Measurements from ENCODE around the gene KRTAP1-5. TPM values are rescaled to one million over a fixed set of nuclear protein-coding genes. Genes with fewer than 3 reads are reported as not detected.
"Not testable (repeated sequence)": the region's sequence is repeated elsewhere in the genome, so short reads cannot be mapped to it uniquely, and the experiment has no call there.

Gene KRTAP1-5
- total RNA-seq, 4 donors from 2014 or later = not detected

DNA sequence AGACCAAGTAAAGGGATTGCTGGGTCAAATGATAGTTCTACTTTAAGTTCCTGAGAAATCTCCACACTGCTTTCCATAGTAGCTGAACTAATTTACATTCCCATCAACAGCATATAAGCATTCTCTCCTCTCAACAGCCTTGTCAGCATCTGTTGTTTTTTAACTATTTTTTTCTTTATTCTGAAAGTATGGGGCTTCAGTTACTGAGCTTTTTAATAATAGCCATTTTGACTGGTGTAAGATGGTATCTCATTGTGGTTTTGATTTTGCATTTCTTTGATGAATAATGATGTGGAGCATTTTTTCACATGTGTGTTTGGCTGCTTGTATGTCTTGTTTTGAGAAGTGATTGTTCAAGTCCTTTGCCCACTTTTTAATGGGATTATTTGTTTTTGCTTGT lies 25.6 kb upstream of the KRTAP1-5 start:
- H3K4me1 ChIP-seq = no peaks in the 10 kb centered on the region
- no peak for DNase-seq
- no peak for TF ChIP-seq POLR2A (IDR thresholded peaks at IDR 0.05)
- TF ChIP-seq, protein P1, sequence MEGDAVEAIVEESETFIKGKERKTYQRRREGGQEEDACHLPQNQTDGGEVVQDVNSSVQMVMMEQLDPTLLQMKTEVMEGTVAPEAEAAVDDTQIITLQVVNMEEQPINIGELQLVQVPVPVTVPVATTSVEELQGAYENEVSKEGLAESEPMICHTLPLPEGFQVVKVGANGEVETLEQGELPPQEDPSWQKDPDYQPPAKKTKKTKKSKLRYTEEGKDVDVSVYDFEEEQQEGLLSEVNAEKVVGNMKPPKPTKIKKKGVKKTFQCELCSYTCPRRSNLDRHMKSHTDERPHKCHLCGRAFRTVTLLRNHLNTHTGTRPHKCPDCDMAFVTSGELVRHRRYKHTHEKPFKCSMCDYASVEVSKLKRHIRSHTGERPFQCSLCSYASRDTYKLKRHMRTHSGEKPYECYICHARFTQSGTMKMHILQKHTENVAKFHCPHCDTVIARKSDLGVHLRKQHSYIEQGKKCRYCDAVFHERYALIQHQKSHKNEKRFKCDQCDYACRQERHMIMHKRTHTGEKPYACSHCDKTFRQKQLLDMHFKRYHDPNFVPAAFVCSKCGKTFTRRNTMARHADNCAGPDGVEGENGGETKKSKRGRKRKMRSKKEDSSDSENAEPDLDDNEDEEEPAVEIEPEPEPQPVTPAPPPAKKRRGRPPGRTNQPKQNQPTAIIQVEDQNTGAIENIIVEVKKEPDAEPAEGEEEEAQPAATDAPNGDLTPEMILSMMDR (IDR thresholded peaks at IDR 0.05) = no peak
- H3K36me3 ChIP-seq = no peaks in the 10 kb centered on the region
- no peak overlapping the region for H3K4me3 ChIP-seq
- H3K27me3 ChIP-seq = peaks cover 0 to 6% of the 10 kb centered on the region in 2 donors
- no peaks in the 10 kb centered on the region for H3K9me3 ChIP-seq
- H3K27ac ChIP-seq = no peak overlapping the region

DNA sequence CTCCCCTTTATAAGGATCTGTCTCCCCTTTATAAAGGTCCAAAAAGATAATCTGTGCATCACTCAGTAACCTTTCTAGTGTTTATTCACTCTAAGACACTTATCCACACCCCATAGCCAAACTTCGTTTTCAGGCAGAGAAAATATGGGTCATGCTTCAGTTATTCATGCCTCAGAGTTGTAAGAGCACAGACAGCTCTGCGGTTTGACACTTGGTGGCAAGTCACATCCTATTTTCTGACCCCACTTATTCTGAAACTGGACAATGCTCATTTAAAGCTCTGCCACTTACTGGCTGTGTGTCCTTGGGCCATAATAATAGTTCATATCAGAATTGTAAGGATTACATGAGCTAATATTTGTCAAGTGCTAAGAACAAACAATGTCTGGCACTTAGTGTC lies 22.1 kb upstream of the KRTAP1-5 start:
- Histone ChIP-seq H3K4me3 (no peak overlapping the region), H3K9me3 (no peaks in the 10 kb centered on the region), H3K36me3 (no peaks in the 10 kb centered on the region), H3K4me1 (no peaks in the 10 kb centered on the region), H3K27ac (no peak overlapping the region), H3K27me3 (peaks cover 0 to 6% of the 10 kb centered on the region in 2 donors)
- no peak for DNase-seq
- TF ChIP-seq POLR2A (IDR thresholded peaks at IDR 0.05) = no peak
- TF ChIP-seq, protein P1 (IDR thresholded peaks at IDR 0.05) = no peak

GRCh38 chr17:41048441-41048840 lies 21.4 kb upstream of the KRTAP1-5 start:
- no peaks in the 10 kb centered on the region for H3K4me1 ChIP-seq
- no peaks in the 10 kb centered on the region for H3K36me3 ChIP-seq
- no peak overlapping the region for H3K4me3 ChIP-seq
- H3K9me3 ChIP-seq = no peaks in the 10 kb centered on the region
- no peak for DNase-seq
- TF ChIP-seq, protein P1 (IDR thresholded peaks at IDR 0.05) = no peak
- TF ChIP-seq POLR2A (IDR thresholded peaks at IDR 0.05) = no peak
- H3K27me3 ChIP-seq = peaks cover 0 to 6% of the 10 kb centered on the region in 2 donors
- no peak overlapping the region for H3K27ac ChIP-seq

DNA sequence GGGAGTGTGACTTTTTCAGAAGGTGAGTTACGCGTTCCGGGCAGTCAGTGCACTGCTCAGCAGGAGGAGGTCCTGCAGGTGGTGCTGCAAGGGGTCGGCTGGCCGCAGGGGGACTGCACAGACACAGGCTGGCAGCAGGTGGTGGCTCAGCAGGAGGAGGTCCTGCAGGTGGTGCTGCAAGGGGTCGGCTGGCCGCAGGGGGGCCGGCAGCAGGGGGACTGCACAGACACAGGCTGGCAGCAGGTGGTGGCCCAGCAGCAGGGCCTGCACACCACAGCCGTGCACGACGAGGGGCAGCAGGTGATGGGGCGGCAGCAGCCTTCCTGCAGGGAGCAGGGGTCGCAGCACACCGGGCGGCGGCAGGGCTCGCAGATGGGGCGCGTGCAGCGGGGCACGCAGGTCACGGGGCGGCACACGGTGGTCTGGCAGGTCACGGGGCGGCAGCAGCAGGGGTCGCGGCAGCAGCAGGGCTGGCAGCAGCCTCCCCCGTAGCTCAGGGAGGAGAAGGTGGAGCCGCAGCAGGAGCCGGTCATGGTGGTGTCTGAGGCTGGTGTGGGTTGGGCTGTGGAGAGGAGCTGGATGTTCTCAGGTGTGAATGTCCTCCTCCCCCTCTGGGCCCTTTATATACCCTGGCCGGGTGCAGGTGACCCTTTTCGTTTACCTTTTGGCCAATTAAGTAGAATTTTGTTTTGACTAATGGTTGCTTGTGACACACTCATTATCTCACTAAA lies 19.9 kb upstream of the KRTAP1-5 start, which contains the start of gene KRTAP2-1:
Gene KRTAP2-1 (minus strand): TSS at position 582 of the 731 bp plus-strand sequence. CDS start 49 bp downstream, at position 533.
- H3K36me3 ChIP-seq, DNase-seq, H3K27ac ChIP-seq, H3K4me1 ChIP-seq, H3K9me3 ChIP-seq, H3K4me3 ChIP-seq, H3K27me3 ChIP-seq: not testable (repeated sequence)

- no peak overlapping the region for H3K4me3 ChIP-seq
- H3K4me1 ChIP-seq = no peaks in the 10 kb centered on the region
- H3K9me3 ChIP-seq = no peaks in the 10 kb centered on the region
- no peaks in the 10 kb centered on the region for H3K27me3 ChIP-seq
- DNase-seq = no peak
- no peak overlapping the region for H3K27ac ChIP-seq
- TF ChIP-seq, protein P1 (IDR thresholded peaks at IDR 0.05) = no peak
- TF ChIP-seq POLR2A (IDR thresholded peaks at IDR 0.05) = no peak
- H3K36me3 ChIP-seq = no peaks in the 10 kb centered on the region
These were observed 15.9 kb upstream of the KRTAP1-5 start for GRCh38 chr17:41042953-41043352.

DNA sequence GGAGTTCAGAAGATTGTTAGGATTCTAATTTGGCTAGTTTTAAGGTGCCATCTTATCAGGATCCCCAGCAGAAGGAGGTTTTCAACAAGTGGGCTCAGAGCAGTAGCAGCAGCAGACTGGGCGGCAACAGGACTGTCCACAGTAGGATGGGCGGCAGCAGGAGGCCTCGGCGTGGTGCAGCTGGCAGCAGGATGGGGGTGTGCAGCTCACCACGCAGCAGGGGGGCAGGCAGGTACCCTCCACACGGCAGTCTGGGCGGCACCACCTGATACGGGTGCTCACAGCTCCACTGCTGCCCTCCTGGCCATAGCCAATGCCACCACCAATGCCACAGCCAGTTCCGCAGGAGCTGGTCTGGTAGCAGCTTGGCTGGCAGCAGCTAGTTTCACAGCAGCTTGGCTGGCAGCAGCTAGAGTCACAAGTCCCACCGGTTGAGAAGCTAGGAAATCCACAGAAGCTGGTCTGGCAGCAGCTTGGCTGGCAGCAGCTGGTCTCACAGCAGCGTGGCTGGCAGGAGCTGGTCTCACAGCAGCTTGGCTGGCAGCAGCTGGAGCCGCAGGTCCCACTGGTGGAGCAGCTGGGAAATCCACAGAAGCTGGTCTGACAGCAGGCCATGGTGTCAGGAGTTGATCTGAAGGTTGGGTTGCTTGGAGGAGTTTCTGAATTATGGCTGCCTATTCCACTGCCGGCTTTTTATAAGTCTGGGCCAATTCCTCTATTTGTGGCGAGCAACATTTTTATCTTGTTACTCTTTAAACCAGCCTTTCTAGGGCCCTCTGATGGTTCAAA lies 14.0 kb upstream of the KRTAP1-5 start, which contains the start of gene KRTAP1-1:
Gene KRTAP1-1 (minus strand): TSS at position 668 of the 789 bp plus-strand sequence. CDS start 53 bp downstream, at position 615.
- H3K4me3 ChIP-seq, H3K36me3 ChIP-seq, H3K27me3 ChIP-seq, DNase-seq, H3K27ac ChIP-seq, H3K4me1 ChIP-seq, H3K9me3 ChIP-seq: not testable (repeated sequence)

All from Peyer's patch (tissue), 4 donors.